Subcutaneous abdominal adipose tissue (tissue), 5 donors: ENCODE measurements around the gene PPP6R2.
A peak's percentile ranks its signal among the peaks of the same experiment; 100 is the strongest.
"Not testable (repeated sequence)": the region's sequence is repeated elsewhere in the genome, so short reads cannot be mapped to it uniquely, and the experiment has no call there.

ENCODE experiments used
- H3K27ac ChIP-seq: one replicate; pipeline ENCODE4 v1.7.0; 2013; ENCODE audit warnings: low read depth, mild to moderate bottlenecking, inconsistent platforms, low read length, moderate library complexity
- H3K27me3 ChIP-seq, 5 donors: one replicate each; pipeline ENCODE4 v1.7.0; 2013; ENCODE audit warnings: low read length in 5 of 5, inconsistent platforms in 1 of 5; ENCODE audit not compliant: control insufficient read depth in 5 of 5, insufficient read depth in 4 of 5
- H3K36me3 ChIP-seq, 5 donors: one replicate each; pipeline ENCODE4 v1.7.0; 2013; ENCODE audit warnings: low read length in 5 of 5; ENCODE audit not compliant: control insufficient read depth in 5 of 5, insufficient read depth in 5 of 5
- H3K4me1 ChIP-seq, 5 donors: one replicate each; pipeline ENCODE4 v1.7.0; 2013; ENCODE audit warnings: low read length in 5 of 5, mild to moderate bottlenecking in 3 of 5, moderate library complexity in 1 of 5; ENCODE audit not compliant: control insufficient read depth in 5 of 5, insufficient read depth in 5 of 5
- H3K4me3 ChIP-seq, 5 donors: one replicate each; pipeline ENCODE4 v1.7.0; 2013; ENCODE audit warnings: low read length in 5 of 5, low read depth in 1 of 5
- H3K9ac ChIP-seq, 5 donors: one replicate each; pipeline ENCODE4 v1.7.0; 2013; ENCODE audit warnings: low read length in 5 of 5, mild to moderate bottlenecking in 4 of 5, moderate library complexity in 3 of 5
- H3K9me3 ChIP-seq, 5 donors: one replicate each; pipeline ENCODE4 v1.7.0; 2013; ENCODE audit warnings: low read length in 5 of 5; ENCODE audit not compliant: control insufficient read depth in 5 of 5
- donor health status: healthy.
- donor health status: healthy.
- donor health status: healthy.
- donor health status: healthy.
- donor health status: healthy.

PPP6R2 gene

GRCh38 chr22:50398831-50399648 lies 55.9 kb downstream of the PPP6R2 start:
- Histone ChIP-seq H3K9me3 (no peaks in the 10 kb centered on the region), H3K4me1 (peaks cover 0 to 42% (median 25%) of the 10 kb centered on the region in 5 donors), H3K27ac (peak overlapping the region; percentile 23), H3K4me3 (no peak overlapping the region), H3K36me3 (peaks cover 0 to 32% (median 21%) of the 10 kb centered on the region in 5 donors), H3K9ac (peak overlapping the region in 2 of 5 donors; percentile 13 to 53), H3K27me3 (no peaks in the 10 kb centered on the region)

GRCh38 chr22:50399751-50400331 lies 56.7 kb downstream of the PPP6R2 start:
- Histone ChIP-seq H3K9ac (peak overlapping the region in 2 of 5 donors; percentile 13 to 53), H3K9me3 (no peaks in the 10 kb centered on the region), H3K4me3 (peak overlapping the region in 1 of 5 donors; percentile 6), H3K27ac (peak overlapping the region; percentile 14), H3K36me3 (peaks cover 0 to 27% (median 19%) of the 10 kb centered on the region in 5 donors), H3K27me3 (no peaks in the 10 kb centered on the region), H3K4me1 (peaks cover 0 to 47% (median 26%) of the 10 kb centered on the region in 5 donors)

DNA sequence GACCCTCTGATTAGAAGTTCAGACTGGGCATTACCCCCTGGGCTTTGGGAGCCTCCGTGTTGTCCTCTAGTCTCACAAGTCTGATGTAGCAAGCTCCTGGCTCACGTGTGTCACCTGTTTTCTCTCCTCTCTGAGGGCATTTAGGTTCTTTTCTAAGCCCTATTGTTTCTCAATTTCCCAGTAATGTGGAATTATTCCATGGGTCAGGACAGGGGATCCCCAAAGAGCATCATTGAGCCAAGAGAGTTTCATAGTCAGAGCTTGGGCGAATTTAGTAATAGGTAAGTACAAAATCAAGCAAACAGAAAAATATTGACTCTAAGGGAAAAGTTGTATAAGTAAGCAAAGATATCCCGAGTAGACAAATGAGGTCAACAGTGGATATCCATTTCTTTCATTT lies 57.3 kb downstream of the PPP6R2 start:
- Histone ChIP-seq H3K4me1 (peaks cover 0 to 49% (median 26%) of the 10 kb centered on the region in 5 donors), H3K9me3 (no peaks in the 10 kb centered on the region), H3K27ac (peak overlapping the region; percentile 14), H3K9ac (peak overlapping the region in 1 of 5 donors; percentile 53), H3K27me3 (no peaks in the 10 kb centered on the region), H3K36me3 (peaks cover 0 to 21% (median 14%) of the 10 kb centered on the region in 5 donors), H3K4me3 (peak overlapping the region in 1 of 5 donors; percentile 6)

- H3K4me3 ChIP-seq: no peak overlapping the region
- no peak overlapping the region for H3K9ac ChIP-seq
- no peaks in the 10 kb centered on the region for H3K27me3 ChIP-seq
- peaks cover 0 to 19% (median 13%) of the 10 kb centered on the region in 5 donors for H3K36me3 ChIP-seq
- H3K27ac ChIP-seq: no peak overlapping the region
- H3K4me1 ChIP-seq: peaks cover 0 to 49% (median 26%) of the 10 kb centered on the region in 5 donors
- H3K9me3 ChIP-seq: no peaks in the 10 kb centered on the region
Measured at GRCh38 chr22:50400931-50401330, 57.8 kb downstream of the PPP6R2 start.

- H3K36me3 ChIP-seq: peaks cover 0 to 20% (median 16%) of the 10 kb centered on the region in 5 donors
- no peak overlapping the region for H3K9ac ChIP-seq
- H3K4me3 ChIP-seq: no peak overlapping the region
- no peaks in the 10 kb centered on the region for H3K9me3 ChIP-seq
- H3K27ac ChIP-seq: no peak overlapping the region
- no peaks in the 10 kb centered on the region for H3K27me3 ChIP-seq
- peaks cover 0 to 44% (median 26%) of the 10 kb centered on the region in 5 donors for H3K4me1 ChIP-seq
Measured at GRCh38 chr22:50401907-50402306, 58.8 kb downstream of the PPP6R2 start.

DNA sequence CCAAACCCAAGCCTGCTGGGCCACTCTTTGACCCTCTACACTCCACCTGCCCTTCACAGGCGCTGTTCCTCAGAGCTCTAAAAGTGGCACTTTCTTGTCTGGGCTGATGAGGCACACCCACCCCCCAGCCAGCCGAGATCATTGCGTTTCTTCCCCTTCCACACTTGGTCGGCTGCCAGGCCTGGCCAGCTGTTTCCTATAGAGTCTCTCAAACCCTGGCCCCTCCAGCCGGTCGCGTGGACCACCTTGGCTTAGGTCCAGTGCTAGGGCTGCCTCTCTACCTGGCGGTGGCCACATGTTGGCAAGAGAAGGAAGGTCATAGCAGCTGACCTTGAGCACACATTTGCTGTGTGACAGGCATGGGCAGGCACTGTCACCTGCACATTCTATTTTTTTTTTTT lies 60.6 kb downstream of the PPP6R2 start:
- no peak overlapping the region for H3K4me3 ChIP-seq
- no peaks in the 10 kb centered on the region for H3K27me3 ChIP-seq
- H3K9me3 ChIP-seq: no peaks in the 10 kb centered on the region
- H3K9ac ChIP-seq: peak overlapping the region in 1 of 5 donors; percentile 53
- H3K36me3 ChIP-seq: peaks cover 0 to 33% (median 29%) of the 10 kb centered on the region in 5 donors
- H3K27ac ChIP-seq: no peak overlapping the region
- H3K4me1 ChIP-seq: peaks cover 0 to 44% (median 26%) of the 10 kb centered on the region in 5 donors

- H3K36me3 ChIP-seq: peaks cover 0 to 34% (median 27%) of the 10 kb centered on the region in 5 donors
- no peak overlapping the region for H3K4me3 ChIP-seq
- no peaks in the 10 kb centered on the region for H3K27me3 ChIP-seq
- H3K27ac ChIP-seq: no peak overlapping the region
- no peaks in the 10 kb centered on the region for H3K9me3 ChIP-seq
- H3K4me1 ChIP-seq: peaks cover 2 to 28% (median 11%) of the 10 kb centered on the region in 5 donors
- H3K9ac ChIP-seq: no peak overlapping the region
Measured at GRCh38 chr22:50406416-50407170, 63.5 kb downstream of the PPP6R2 start.

DNA sequence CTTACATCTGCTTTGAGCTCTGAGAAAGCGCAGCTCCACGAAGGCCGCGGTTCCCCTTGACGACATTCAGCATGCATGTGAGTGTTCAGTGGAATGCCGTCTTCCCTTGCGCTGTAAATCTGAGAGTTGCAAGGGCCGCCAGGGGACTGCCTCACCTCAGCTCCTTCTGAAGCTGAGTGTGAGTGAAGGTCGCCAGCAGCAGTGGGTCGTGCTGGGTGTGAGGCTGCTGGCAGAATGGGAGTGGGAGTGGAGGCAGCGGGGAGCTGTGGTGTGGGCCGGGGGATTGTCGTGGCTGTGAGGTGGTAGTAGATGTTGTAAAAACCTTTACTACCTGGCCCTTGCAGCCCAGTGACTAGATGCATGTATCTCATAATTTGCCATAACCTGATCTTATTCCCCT lies 65.2 kb downstream of the PPP6R2 start:
- Histone ChIP-seq H3K4me3 (no peak overlapping the region), H3K36me3 (peaks cover 0 to 32% (median 25%) of the 10 kb centered on the region in 5 donors), H3K4me1 (peaks cover 2 to 17% (median 8%) of the 10 kb centered on the region in 5 donors), H3K9me3 (no peaks in the 10 kb centered on the region), H3K27ac (no peak overlapping the region), H3K9ac (no peak overlapping the region), H3K27me3 (no peaks in the 10 kb centered on the region)

DNA sequence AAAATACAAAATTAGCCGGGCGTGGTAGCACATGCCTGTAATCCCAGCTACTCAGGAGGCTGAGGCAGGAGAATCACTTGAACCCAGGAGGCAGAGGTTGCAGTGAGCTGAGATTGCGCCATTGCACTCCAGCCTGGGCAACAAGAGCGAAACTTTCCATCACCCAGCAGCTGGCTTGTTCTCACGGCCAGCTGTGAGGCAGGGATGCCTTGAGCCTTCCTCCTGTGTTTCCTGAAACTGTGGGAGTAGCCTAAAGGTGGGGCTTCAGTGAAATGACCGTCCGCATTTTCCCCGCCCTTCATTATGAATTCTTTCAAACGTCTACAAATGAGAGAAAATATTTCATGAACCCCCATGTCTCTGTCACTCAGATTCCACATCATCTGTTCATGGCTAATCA lies 65.8 kb downstream of the PPP6R2 start:
- not testable (repeated sequence) for H3K9ac ChIP-seq, H3K27ac ChIP-seq, H3K4me3 ChIP-seq, H3K9me3 ChIP-seq, H3K27me3 ChIP-seq
- H3K4me1 ChIP-seq: peaks cover 0 to 11% (median 6%) of the 10 kb centered on the region in 5 donors
- H3K36me3 ChIP-seq: peaks cover 0 to 37% (median 28%) of the 10 kb centered on the region in 5 donors
